Activated CD4-positive, alpha-beta T cell treated with anti-CD3 and anti-CD28 coated beads, Interleukin-2, amount 50 U/mL, for 1 hour (primary cell): ENCODE results near the gene NEUROD6.

ENCODE experiments used
- DNase-seq: peaks from one replicate; pipeline ENCODE4 v3.0.0-alpha.2; 2020

The NEUROD6 gene

GRCh38 chr7:31327071-31327470 is 13.5 kb downstream of the NEUROD6 start:
- DNase-seq, result no peak

GRCh38 chr7:31326416-31326815 is 14.1 kb downstream of the NEUROD6 start:
- no peak for DNase-seq

GRCh38 chr7:31323101-31323500 is 17.4 kb downstream of the NEUROD6 start:
- DNase-seq, result no peak

- no peak for DNase-seq
Observed at GRCh38 chr7:31320675-31321074, 19.9 kb downstream of the NEUROD6 start.

- DNase-seq, result no peak
Observed at GRCh38 chr7:31318313-31318712, 22.2 kb downstream of the NEUROD6 start.

- DNase-seq, result no peak
Observed at GRCh38 chr7:31316876-31317275, 23.6 kb downstream of the NEUROD6 start.

GRCh38 chr7:31315758-31316157 is 24.8 kb downstream of the NEUROD6 start:
- no peak for DNase-seq

- no peak for DNase-seq
Observed at GRCh38 chr7:31314781-31315180, 25.7 kb downstream of the NEUROD6 start.

GRCh38 chr7:31312889-31313288 is 27.6 kb downstream of the NEUROD6 start:
- DNase-seq, result no peak

GRCh38 chr7:31311552-31311951 is 29.0 kb downstream of the NEUROD6 start:
- no peak for DNase-seq

- DNase-seq, result no peak
Observed at GRCh38 chr7:31310321-31310935, 30.1 kb downstream of the NEUROD6 start.

- DNase-seq, result no peak
Observed at GRCh38 chr7:31309407-31309806, 31.1 kb downstream of the NEUROD6 start.

GRCh38 chr7:31308652-31309051 is 31.9 kb downstream of the NEUROD6 start:
- DNase-seq, result no peak

- no peak for DNase-seq
Observed at GRCh38 chr7:31307972-31308371, 32.6 kb downstream of the NEUROD6 start.

GRCh38 chr7:31305260-31305659 is 35.3 kb downstream of the NEUROD6 start:
- no peak for DNase-seq

- no peak for DNase-seq
Observed at GRCh38 chr7:31304446-31304845, 36.1 kb downstream of the NEUROD6 start.

- DNase-seq, result no peak
Observed at GRCh38 chr7:31302356-31302755, 38.2 kb downstream of the NEUROD6 start.

GRCh38 chr7:31299336-31299735 is 41.2 kb downstream of the NEUROD6 start:
- DNase-seq, result no peak

- no peak for DNase-seq
Observed at GRCh38 chr7:31290601-31291000, 49.9 kb downstream of the NEUROD6 start.
